Measurements from ENCODE around the gene TRIM42.

The TRIM42 gene

DNA sequence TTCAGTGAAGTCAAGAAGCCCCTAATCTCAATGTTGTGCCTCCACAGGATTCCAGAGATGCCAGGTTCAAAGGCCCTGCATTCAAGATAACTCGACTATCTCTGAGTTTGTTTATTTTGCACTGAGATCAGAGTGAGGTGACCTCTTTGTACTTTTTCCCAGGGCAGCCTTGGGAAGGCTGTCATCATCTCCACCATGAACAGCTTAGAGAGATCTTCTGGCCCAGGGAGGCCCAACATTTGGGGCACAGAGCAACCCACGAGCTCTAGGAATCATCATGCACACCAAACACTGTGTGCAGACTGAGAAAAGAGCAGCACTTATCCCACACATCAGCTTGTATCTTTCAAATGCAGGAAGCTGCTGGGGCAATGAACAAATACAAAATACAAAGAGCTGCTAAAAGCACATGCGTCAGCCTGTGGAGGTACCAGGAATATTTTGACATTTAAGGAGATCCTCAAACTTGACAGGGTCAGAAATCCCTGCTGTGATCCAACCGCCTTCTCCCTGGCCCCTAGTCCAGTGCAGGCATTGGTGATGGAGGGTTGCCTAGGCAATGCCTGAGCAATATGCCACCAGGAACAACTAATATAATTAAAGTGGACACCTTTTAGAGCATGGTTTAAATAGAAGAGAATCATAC, 33.6 kb downstream of the TRIM42 start:
- no peak for DNase-seq

DNA sequence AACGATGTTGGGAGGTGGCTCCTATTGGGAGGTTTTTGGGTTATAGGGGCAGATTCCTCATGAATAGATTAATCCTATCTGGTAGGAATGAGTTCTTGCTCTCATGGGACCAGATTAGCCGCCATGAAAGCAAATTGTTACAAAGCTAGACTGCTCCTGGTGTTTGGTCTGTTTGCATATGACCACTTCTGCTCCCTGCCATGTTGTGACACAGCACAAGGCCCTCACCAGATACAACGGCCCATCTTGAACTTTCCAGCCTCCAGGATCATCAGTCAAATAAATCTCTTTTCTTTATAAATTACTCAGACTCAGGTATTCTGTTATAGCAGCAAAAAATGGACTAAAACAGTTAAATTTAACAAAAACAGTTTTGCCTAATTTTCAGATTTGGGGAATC, 34.4 kb downstream of the TRIM42 start:
- DNase-seq: no peak

DNA sequence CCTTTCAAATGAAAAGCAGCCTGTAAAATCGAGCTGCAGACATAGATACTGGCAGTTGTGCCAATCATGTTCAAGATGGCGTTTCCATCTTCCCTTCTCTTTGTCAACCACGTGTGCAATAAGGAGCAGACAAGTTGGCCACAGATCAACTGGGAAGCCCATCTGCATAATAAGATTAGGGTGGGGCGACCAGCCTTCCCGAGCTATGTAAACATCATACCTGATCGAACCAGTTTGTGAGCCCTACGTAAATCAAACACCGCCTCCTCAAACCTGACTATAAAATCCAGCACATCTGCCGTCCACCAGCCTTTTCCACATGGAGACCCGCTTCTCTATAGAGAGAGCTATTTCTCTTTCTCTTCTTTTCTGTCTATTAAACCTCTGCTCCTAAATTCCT, 37.2 kb downstream of the TRIM42 start:
- no peak for DNase-seq

DNA sequence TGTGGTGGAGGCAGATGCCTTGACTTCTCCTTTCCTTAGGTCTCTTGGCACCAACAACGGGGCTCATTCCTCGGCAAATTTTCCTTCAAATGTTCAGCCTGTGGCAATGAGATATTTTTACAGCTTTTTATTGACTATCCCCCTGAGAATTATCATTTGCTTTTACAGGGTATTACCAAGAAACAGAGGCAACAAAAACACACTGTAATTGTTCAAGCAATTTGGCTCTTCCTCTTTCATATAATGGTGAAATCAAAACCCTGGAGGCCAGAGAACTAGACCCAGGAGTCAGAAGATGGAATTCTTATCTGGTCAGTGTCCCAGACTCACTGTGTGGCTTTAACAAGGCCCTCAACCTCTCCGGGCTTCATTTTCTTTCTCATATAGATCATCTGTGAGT, 40.1 kb downstream of the TRIM42 start:
- no peak for DNase-seq

DNA sequence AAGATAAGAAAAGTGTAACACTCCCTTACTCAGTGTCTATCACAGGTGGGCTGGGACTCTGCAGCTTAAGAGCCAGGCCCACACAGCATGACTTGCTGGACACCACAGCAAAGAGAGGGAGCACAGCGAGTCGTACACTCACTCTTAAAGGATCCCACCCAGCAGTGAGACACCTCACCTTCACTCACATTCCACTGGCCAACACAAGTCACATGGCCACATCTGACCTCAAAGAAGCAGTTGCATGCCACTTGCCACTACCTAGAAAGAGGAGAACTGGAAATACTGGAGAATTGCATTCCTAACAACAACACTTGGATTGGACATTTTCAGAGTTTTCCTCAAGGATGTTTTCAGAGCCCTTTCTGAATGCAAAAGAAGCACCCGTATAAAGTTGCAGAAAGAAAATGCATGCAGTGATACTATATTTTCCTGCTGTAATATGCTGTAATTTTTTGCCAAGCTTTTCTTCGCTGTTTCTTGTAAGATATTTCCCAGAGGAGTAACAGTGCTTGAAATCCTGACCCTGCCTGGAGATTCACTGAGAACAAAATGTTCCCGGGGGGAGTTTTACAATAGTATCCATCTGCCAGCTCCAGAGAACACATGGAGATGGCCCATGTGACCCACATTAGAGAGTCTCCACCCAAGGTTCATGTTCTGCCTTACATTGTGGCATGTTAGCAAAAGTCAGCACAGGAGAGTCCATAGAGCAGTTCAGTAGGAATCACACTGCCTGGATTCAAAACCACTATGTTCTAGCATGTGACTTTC, 42.2 kb downstream of the TRIM42 start:
- no peak for DNase-seq

DNA sequence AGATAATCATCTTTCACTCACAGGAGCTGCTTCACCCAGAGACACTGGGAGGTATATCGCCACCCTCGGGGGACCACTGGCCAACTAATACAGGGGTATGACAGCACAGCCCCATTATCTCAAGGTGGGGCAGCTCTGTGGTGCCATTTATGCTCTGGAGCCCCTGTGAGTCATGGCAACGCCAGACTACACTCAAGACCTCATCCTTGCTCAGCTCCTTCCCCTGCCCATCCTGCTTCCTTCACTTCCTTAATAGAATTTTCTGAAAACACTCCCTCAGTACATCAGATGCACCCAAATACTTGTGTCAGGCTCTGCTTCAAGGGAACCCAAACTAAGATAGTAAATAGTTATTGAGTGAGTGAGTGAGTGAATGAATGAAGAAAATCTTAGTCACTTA, 45.7 kb downstream of the TRIM42 start:
- no peak for DNase-seq

DNA sequence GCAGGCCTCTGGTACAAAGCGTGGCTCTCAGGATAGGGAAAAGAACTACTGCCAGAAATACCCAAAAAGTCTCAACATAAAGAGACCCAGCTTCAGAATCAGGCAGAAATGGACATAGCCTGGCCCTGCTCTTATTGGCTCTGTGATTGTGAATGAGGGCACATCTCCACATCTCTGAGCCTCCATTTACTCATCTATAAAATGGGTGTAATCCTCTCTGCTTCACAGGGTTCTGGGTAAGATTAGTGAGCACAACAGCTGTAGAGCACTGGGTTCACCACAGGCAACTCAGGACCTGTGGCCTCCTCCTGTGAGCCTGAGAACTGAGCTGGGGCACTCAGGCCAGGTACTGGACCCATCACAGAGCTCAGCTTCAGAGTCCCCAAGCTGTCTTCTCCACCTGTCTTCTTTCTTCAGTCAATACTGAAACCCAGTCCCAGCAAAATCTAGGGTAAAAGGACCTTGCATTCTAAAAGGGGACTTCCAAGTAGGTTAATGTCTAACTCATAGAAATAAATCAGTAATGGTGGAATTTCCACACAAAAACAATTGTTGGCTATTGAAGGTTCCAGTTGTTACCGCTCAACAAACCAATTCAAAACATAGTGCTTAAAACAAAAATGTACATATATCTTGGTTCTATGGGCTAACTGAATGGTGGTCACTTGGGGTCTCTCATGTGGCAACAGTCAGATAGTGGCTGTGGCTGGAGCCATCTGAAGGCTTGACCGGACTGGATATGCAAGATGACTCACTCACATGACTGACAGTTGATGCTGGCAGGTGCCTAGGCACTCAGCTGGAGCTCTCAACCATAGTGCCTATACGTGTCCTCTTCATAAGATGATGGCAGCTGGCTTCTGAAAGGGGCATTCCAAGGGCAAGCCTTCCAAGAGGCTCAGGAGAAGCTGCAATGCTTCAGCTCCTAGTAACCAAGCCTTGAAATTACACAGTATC, 47.3 kb downstream of the TRIM42 start:
- no peak for DNase-seq

DNA sequence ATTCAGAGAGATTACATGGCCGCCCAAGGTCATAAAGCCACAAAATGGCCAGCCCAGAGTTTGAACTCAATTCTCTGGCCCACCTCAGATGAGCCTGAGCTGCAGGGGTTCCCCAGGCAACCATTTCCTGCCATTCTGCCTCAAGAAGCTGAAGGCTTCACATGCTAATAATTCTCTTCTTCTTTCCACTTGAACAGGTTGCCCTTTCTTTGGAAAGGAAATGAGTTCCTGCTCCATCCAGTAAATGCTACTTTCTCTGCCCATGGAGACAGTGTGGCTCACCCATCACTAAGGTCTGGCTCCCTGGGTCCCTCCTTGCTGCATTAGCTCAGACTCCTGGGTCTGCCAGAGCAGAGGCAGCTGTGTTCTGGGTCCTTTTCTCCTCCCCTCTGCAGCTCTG, 48.2 kb downstream of the TRIM42 start:
- no peak for DNase-seq

DNA sequence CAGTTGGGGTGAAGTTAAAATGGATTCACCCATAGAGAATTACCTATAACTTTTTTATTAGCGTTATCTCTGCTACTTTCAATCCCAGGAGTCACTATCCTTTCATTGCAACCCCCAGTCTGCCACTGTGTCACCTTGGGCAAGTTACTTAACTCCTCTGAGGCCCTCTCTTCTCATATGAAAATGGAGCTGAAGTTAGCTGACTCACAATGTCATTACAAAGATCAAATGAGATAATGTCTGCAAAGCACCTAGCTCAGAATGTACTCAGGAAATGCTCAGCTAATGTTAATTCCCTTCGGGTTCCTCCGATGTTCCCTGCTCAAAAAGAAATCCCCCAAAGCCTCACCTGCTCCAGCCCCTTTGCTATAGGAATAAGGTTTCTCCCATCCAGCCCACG, 50.0 kb downstream of the TRIM42 start:
- DNase-seq: no peak

DNA sequence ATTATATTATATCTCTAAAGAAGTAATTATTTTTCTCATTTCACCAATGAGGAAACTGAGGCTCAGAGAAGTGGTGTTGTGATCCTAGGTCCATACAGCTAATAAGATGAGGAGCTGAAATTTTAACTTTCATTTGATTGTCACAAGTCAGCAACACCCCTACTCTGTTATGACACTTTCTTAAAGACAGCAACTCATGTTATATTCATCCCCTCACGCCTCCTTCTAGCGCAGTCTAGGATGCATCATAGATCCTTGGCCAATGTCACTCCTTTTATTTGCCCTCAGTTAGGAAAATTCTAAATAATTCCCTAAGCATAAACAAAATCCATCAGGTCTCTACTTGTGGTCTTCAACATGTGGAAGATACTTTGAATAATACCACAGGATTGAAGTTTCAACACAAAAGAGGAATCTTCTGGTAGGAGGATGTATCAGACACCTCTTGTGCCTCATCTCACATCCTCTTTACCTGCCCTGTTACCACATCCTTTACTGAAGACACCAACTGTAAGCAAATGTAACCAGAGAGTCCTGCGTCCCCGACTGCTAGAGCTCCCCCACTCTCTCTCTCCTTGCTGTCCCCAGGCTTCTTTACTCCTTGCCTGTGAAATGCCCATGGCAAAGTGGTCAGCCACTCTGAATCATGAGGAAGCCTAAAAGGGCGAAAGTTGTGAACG, 53.7 kb downstream of the TRIM42 start:
- DNase-seq: no peak

DNA sequence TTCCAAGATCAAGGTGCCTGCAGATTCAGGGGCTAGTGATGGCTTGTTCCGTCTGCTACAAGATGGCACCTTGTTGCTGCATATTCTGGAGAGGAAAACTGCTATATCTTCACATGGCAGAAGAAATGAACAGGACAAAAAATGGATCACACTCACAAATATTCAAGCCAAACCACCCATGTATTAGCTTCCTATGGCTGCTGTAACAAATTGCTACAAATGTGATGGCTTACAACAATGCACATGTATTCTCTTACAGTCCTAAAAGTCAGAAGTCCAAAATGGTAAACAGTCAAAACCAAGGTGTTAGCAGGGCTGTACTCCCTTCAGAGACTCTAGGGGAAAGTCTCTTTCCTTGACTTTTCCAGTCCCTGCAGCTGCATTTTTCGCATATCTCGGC, 55.8 kb downstream of the TRIM42 start:
- DNase-seq: no peak

DNA sequence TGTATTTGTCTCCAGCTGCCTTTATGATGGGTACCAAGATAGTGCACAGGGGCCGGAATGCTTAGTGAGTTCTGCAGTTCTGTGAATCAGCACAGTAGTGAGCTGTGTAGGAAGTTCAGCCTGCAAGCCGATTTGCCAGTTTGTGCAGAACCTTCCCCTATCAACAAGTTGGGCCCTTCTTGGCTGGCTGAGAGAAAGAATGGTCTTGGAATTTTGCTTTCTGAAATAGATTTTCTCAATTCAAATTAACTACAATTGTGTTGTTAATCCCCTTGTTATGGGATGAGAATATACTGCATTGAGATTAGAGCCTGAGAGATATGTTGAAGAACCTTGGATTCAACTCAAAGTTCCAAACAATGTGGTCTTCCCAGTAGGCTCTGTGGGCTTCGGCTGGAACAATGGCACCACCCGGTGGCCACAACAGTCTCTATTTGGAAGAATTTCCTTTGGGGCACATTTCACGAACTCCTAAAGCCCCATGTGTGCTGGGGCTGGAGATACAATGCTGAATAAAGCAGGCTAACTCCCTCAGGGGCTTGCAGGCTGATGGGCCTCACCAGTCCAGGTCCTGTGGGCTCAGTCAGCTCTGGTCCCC, 59.1 kb downstream of the TRIM42 start:
- DNase-seq: peak; percentile 23

DNA sequence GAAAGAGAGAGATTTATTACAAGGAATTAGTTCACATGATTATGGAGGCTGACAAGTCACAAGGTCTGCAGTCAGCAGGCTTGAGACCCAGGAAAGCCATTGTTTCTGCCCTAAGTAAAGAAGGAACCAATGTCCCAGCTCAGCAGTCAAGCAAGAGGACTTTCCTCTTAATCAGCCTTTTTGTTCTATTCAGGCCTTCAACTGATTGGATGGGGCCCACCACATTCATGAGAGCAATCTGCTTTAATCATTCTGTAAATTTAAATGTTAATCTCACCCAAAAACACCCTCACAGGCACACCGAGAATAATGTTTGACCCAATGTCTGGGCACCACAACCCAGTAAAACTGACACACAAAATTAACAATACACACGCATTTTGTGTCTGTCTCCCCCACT, 64.3 kb downstream of the TRIM42 start:
- no peak for DNase-seq

DNA sequence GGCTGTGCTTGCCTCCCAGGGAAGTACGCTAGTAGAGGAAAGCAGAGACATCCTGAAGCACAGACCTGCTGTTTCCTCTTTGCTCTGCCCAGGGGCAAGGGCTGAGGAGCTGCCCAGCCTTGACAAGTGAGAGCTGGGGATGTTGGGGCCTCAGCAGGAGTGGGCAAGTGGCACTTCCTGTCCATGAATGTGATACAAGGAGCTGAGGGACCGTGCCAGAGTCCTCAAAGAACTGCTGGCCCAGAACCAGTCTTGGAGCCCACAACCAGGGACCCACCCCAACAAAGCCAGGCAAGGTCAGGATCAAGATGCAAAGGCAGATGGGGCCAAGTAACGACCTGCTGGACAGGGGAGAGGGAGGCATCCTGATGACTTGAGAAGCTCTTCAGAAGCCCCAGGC, 70.3 kb downstream of the TRIM42 start:
- DNase-seq: no peak

DNA sequence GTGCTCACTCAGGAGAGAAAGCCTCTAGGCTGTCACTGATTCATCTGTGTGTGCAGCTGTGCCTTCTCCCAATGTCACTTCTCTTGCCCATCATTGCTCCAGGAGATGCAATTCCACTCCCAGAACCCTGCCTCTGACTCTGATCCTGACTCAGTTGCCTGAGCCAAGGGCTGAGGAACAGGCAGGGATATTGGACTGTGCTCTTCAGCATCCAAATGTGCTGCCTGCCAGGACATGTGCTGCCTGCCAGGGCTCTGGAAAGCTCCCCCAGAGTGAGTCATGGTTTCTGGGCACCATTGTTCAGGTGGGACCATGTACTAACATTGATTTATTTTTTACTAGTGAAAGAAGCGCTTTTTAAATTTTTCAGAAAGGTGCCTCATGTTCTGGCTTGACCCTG, 71.0 kb downstream of the TRIM42 start:
- no peak for DNase-seq

Measured in NCI-H226 (cell line).